ENCODE data around the gene TTL.

DNA sequence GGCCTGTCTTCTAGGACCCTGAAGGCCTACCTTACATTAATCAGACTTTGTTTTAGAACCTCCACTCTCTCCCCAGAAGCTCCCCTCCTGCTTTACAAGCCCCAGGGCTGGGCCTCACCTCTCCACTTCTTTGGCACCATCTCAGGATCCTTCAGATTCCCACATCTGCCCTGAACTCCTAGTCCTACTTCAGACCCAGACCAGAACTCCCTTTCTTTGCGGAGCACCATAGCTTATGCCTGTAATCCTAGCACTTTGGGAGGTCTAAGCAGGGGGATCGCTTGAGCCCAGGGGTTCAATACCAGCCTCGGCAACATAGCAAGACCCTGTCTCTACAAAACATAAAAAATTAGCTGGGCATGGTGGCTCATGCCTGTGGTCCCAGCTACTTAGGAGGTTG is 103.4 kb downstream of the TTL start:
- TF ChIP-seq POLR2AphosphoS5 (IDR thresholded peaks at IDR 0.05): no peak
- TF ChIP-seq, protein P1, sequence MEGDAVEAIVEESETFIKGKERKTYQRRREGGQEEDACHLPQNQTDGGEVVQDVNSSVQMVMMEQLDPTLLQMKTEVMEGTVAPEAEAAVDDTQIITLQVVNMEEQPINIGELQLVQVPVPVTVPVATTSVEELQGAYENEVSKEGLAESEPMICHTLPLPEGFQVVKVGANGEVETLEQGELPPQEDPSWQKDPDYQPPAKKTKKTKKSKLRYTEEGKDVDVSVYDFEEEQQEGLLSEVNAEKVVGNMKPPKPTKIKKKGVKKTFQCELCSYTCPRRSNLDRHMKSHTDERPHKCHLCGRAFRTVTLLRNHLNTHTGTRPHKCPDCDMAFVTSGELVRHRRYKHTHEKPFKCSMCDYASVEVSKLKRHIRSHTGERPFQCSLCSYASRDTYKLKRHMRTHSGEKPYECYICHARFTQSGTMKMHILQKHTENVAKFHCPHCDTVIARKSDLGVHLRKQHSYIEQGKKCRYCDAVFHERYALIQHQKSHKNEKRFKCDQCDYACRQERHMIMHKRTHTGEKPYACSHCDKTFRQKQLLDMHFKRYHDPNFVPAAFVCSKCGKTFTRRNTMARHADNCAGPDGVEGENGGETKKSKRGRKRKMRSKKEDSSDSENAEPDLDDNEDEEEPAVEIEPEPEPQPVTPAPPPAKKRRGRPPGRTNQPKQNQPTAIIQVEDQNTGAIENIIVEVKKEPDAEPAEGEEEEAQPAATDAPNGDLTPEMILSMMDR (IDR thresholded peaks at IDR 0.05 in 8 of 11, conservative IDR thresholded peaks at IDR 0.05 in 3 of 11): no peak
- TF ChIP-seq POLR2A (IDR thresholded peaks at IDR 0.05): no peak

Measured in spleen (tissue), 7 donors.